B cell (primary cell): ENCODE measurements around the gene HDAC1. TPM values are rescaled to one million over a fixed set of nuclear protein-coding genes. Genes with fewer than 3 reads are reported as not detected.

Experiments used
- ATAC-seq: fragments of 200-7000 bp; cut with Tn5 transposase; one replicate; pipeline ENCODE4 v1.10.0; 2021; ENCODE audit warnings: low read depth, mild to moderate bottlenecking, moderate number of reproducible peaks, moderate library complexity
- CTCF ChIA-PET: fragments of 350-600 bp; sonication (Branson Sonifier 250); formaldehyde crosslinking; loops from one replicate; lab custom pipeline; 2021; ENCODE audit warnings: antibody characterized with exemption, inconsistent platforms; lab: Charles Lee
- POLR2A ChIA-PET: fragments of 350-600 bp; sonication (Branson Sonifier 250); formaldehyde crosslinking; loops from one replicate; lab custom pipeline; 2021; ENCODE audit warnings: antibody characterized with exemption; lab: Charles Lee
- DNase-seq: peaks from one replicate; pipeline ENCODE4 v3.0.0; 2013
- H2AFZ ChIP-seq: 2 replicates; pipeline ENCODE4 v1.6.1; 2012; ENCODE audit warnings: mild to moderate bottlenecking, low read depth, low read length; ENCODE audit not compliant: insufficient read depth, poor library complexity, severe bottlenecking
- H3K27ac ChIP-seq, 2 donors: 1 replicate in 1 of 2; 2 replicates in 1 of 2; pipeline ENCODE4 v1.5.1; 2012 to 2013; ENCODE audit warnings: low read length in 2 of 2, mild to moderate bottlenecking in 2 of 2, moderate library complexity in 1 of 2
- H3K27me3 ChIP-seq, 4 experiments: fragments of 200-600 bp in 1 of 4; sonication (generic) in 1 of 4; replicated peaks in 1 of 4; 1 replicate in 2 of 4; 2 replicates in 2 of 4; pipeline versions ENCODE4 v1.6.1 to v1.7.0; 2013 to 2016; ENCODE audit warnings: low read length in 3 of 4, mild to moderate bottlenecking in 2 of 4, mixed read lengths in 1 of 4, moderate library complexity in 1 of 4; ENCODE audit not compliant: insufficient read depth in 4 of 4, control insufficient read depth in 3 of 4; ENCODE audit errors: control extremely low read depth in 1 of 4
- H3K36me3 ChIP-seq, 2 experiments: replicated peaks in 1 of 2; 1 replicate in 1 of 2; 2 replicates in 1 of 2; pipeline versions ENCODE4 v1.6.1 to v1.7.1; 2013; ENCODE audit warnings: low read length in 1 of 2; ENCODE audit not compliant: insufficient read depth in 2 of 2, control insufficient read depth in 1 of 2; ENCODE audit errors: control extremely low read depth in 1 of 2, extremely low read depth in 1 of 2
- H3K4me1 ChIP-seq, 2 donors: fragments of 200-600 bp in 1 of 2; sonication (generic) in 1 of 2; 1 replicate in 1 of 2; 2 replicates in 1 of 2; pipeline versions ENCODE4 v1.5.1 to v1.6.1; 2013 to 2017; ENCODE audit warnings: low read length in 2 of 2; ENCODE audit not compliant: control insufficient read depth in 2 of 2, insufficient read depth in 2 of 2
- H3K4me2 ChIP-seq: replicated peaks from 2 replicates; pipeline ENCODE3; 2012; ENCODE audit warnings: mild to moderate bottlenecking, low read depth, low read length; ENCODE audit not compliant: poor library complexity, severe bottlenecking
- H3K4me3 ChIP-seq, 5 experiments: fragments of 200-600 bp in 1 of 5; sonication (generic) in 1 of 5; 1 replicate in 3 of 5; 2 replicates in 2 of 5; pipeline versions ENCODE4 v1.5.1 to v1.7.0; 2011 to 2016; ENCODE audit warnings: low read length in 4 of 5, mild to moderate bottlenecking in 4 of 5, low read depth in 2 of 5, control low read depth in 1 of 5, moderate library complexity in 1 of 5; ENCODE audit not compliant: insufficient read depth in 1 of 5; ENCODE audit errors: control extremely low read depth in 1 of 5, extremely low read depth in 1 of 5
- H3K79me2 ChIP-seq: fragments of 200-600 bp; sonication (generic); one replicate; pipeline ENCODE4 v1.6.0; 2016; ENCODE audit warnings: low read length; ENCODE audit not compliant: control insufficient read depth, insufficient read depth
- H3K9ac ChIP-seq: fragments of 200-600 bp; sonication (generic); 2 replicates; pipeline ENCODE4 v1.6.1; 2017; ENCODE audit warnings: mild to moderate bottlenecking, low read length, moderate library complexity
- H3K9me3 ChIP-seq, 3 donors: one replicate each; pipeline versions ENCODE4 v1.6.1 to v1.7.1; 2013; ENCODE audit warnings: low read length in 2 of 3; ENCODE audit not compliant: control insufficient read depth in 2 of 3, insufficient read depth in 1 of 3; ENCODE audit errors: control extremely low read depth in 1 of 3
- H4K20me1 ChIP-seq: 2 replicates; pipeline ENCODE4 v1.6.0; 2012; ENCODE audit warnings: mild to moderate bottlenecking, low read length; ENCODE audit not compliant: insufficient read depth, control insufficient read depth, poor library complexity, severe bottlenecking
- H3K27ac Mint-ChIP-seq: one replicate; pipeline ENCODE4 v1.8.0; 2021; ENCODE audit warnings: mixed read lengths
- H3K27me3 Mint-ChIP-seq: one replicate; pipeline ENCODE4 v1.8.0; 2021; ENCODE audit warnings: mixed read lengths
- H3K4me1 Mint-ChIP-seq: one replicate; pipeline ENCODE4 v1.8.0; 2021; ENCODE audit warnings: mixed read lengths
- H3K4me3 Mint-ChIP-seq: one replicate; pipeline ENCODE4 v1.8.0; 2021; ENCODE audit warnings: mixed read lengths
- H3K9me3 Mint-ChIP-seq: one replicate; pipeline ENCODE4 v1.8.0; 2022; ENCODE audit warnings: mixed read lengths; ENCODE audit not compliant: insufficient read depth
- EZH2 ChIP-seq: IDR thresholded peaks from 2 replicates; pipeline ENCODE4 v1.6.1; 2012; ENCODE audit warnings: borderline replicate concordance, low read depth, mild to moderate bottlenecking, moderate library complexity, low read length; ENCODE audit not compliant: insufficient read depth, poor library complexity, severe bottlenecking
- WGBS: methylation state at CpG from one replicate; pipeline ENCODE4 v1.1.5; 2013; ENCODE audit warnings: missing lambda C conversion rate; ENCODE audit not compliant: insufficient coverage; 5-methylcytosine and 5-hydroxymethylcytosine counted together
- intact Hi-C: fragments of 100-400 bp; cut with micrococcal nuclease; formaldehyde crosslinking; loops from one replicate; pipeline ENCODE4 v1.10.0; 2022
- polyA plus RNA-seq: library from polyadenylated mRNA; depleted of rRNA; stranded (reverse); fragments of >200 nt; gene quantifications from 2 replicates; pipeline ENCODE4 v1.2.3, GENCODE V29; 2012
- total RNA-seq, 2 donors: library from RNA; stranded (reverse); fragments of 120-200 nt in 1 of 2; gene quantifications; 1 replicate in 1 of 2; 2 replicates in 1 of 2; pipeline versions ENCODE4 v1.2.3 to v1.2.4, GENCODE V29; 2013 to 2022
- TF ChIP-seq, protein P1 (sequence below): fragments of 200-600 bp; IDR thresholded peaks from one replicate; pipeline ENCODE4 v1.8.0; 2022; ENCODE audit warnings: antibody characterized with exemption, mild to moderate bottlenecking

HDAC1 gene
- total and polyA plus RNA-seq, 2 donors (not counting 1 experiment from before 2014, with no cell fraction given), result 184 to 205 TPM

DNA sequence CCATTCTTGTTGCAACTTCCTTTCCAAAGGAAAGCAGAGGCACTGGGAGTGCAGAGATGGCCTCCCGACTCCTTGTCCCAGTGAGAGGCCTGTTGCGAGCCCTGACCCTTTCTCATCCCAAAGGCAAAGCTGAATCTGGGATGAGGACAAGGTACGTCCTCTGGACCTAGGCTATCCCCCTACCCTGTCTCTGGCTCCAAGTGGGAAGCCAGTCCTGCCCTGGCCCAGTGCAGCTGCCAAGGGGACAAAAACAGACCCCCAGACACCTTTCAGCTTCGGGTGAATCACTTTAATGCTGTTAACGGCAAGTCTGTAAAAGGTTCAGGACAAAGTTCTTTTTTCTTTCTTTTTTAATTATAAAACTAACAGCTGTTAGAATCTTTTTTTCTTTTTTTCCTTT lies 73.0 kb downstream of the HDAC1 start:
- CTCF ChIA-PET, result interaction anchor here (0.8 to 1.7 kb wide), 6 partner anchors 10 to 149 kb away, joined by 3 to 4 read pairs (median 3); partner anchors contain the start of gene MARCKSL1

DNA sequence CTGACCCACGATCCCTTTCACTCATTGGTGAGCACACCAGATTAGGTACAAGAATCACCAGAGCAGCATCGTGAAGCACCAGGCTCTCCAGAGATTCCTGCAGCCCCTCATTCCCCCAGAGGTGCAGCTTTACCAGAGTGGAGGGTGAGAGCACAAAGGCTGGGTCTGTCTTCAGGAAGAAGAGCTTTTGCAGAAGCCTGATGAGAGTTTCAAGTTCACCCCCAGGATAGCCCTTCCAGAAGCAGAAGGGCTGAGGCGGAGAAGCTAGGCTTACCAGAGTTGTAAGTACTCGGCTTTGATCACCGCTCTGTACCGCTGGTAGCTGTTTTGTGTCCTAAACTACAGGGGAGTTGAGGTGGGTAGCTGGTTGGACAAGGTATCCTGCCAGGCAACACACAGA lies 73.6 kb downstream of the HDAC1 start:
- peaks cover 16% of the 10 kb centered on the region for H3K4me1 Mint-ChIP-seq
- no peaks in the 10 kb centered on the region for H3K27me3 ChIP-seq
- peaks cover 9 to 21% of the 10 kb centered on the region in 2 donors for H3K4me1 ChIP-seq
- no peak overlapping the region for H2AFZ ChIP-seq
- 98% methylated on average over 6 of the region's 6 CpGs for WGBS
- H3K27ac Mint-ChIP-seq, result no peak overlapping the region
- no peak for TF ChIP-seq EZH2
- TF ChIP-seq, protein P1, sequence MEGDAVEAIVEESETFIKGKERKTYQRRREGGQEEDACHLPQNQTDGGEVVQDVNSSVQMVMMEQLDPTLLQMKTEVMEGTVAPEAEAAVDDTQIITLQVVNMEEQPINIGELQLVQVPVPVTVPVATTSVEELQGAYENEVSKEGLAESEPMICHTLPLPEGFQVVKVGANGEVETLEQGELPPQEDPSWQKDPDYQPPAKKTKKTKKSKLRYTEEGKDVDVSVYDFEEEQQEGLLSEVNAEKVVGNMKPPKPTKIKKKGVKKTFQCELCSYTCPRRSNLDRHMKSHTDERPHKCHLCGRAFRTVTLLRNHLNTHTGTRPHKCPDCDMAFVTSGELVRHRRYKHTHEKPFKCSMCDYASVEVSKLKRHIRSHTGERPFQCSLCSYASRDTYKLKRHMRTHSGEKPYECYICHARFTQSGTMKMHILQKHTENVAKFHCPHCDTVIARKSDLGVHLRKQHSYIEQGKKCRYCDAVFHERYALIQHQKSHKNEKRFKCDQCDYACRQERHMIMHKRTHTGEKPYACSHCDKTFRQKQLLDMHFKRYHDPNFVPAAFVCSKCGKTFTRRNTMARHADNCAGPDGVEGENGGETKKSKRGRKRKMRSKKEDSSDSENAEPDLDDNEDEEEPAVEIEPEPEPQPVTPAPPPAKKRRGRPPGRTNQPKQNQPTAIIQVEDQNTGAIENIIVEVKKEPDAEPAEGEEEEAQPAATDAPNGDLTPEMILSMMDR, result no peak
- ChIA-PET POLR2A (interaction anchor here (1.3 kb wide), 1 partner anchor 29 kb away, joined by 3 read pairs; the partner anchor contains the start of gene MARCKSL1), CTCF (interaction anchor here (0.8 to 1.7 kb wide), 6 partner anchors 11 to 150 kb away, joined by 3 to 4 read pairs (median 3); partner anchors contain the start of gene MARCKSL1)
- no peak overlapping the region for H3K4me2 ChIP-seq
- H3K9ac ChIP-seq, result no peak overlapping the region
- DNase-seq (no peak), ATAC-seq (no peak)
- no peak overlapping the region for H3K4me3 Mint-ChIP-seq
- H3K36me3 ChIP-seq, result peaks cover 2 to 40% of the 10 kb centered on the region in 2 experiments
- H3K9me3 Mint-ChIP-seq, result no peaks in the 10 kb centered on the region
- intact Hi-C loops, result no loop called here
- no peak overlapping the region for H3K27ac ChIP-seq
- no peaks in the 10 kb centered on the region for H3K27me3 Mint-ChIP-seq
- no peak overlapping the region for H3K4me3 ChIP-seq
- H3K9me3 ChIP-seq, result no peaks in the 10 kb centered on the region
- no peaks in the 10 kb centered on the region for H3K79me2 ChIP-seq
- no peaks in the 10 kb centered on the region for H4K20me1 ChIP-seq

More for the DNA sequence above, 73.0 kb downstream of the HDAC1 start:
- Mint-ChIP-seq H3K27ac (no peak overlapping the region), H3K27me3 (no peaks in the 10 kb centered on the region), H3K4me3 (no peak overlapping the region), H3K9me3 (no peaks in the 10 kb centered on the region), H3K4me1 (peaks cover 21% of the 10 kb centered on the region)
- H3K79me2 ChIP-seq, result no peaks in the 10 kb centered on the region
- H2AFZ ChIP-seq, result no peak overlapping the region
- H4K20me1 ChIP-seq, result no peaks in the 10 kb centered on the region
- H3K27ac ChIP-seq, result no peak overlapping the region
- POLR2A ChIA-PET, result interaction anchor here (1.3 kb wide), 1 partner anchor 29 kb away, joined by 3 read pairs; the partner anchor contains the start of gene MARCKSL1
- no peak overlapping the region for H3K9ac ChIP-seq
- intact Hi-C loops, result no loop called here
- peaks cover 15 to 27% of the 10 kb centered on the region in 2 donors for H3K4me1 ChIP-seq
- no peak for TF ChIP-seq EZH2
- TF ChIP-seq, protein P1, result no peak
- peaks cover 2 to 40% of the 10 kb centered on the region in 2 experiments for H3K36me3 ChIP-seq
- H3K27me3 ChIP-seq, result no peaks in the 10 kb centered on the region
- no peaks in the 10 kb centered on the region for H3K9me3 ChIP-seq
- 100% methylated on average over 3 of the region's 5 CpGs for WGBS
- ATAC-seq (no peak), DNase-seq (no peak)
- H3K4me2 ChIP-seq, result no peak overlapping the region
- H3K4me3 ChIP-seq, result no peak overlapping the region
